Measurements from ENCODE around the gene DIS3L2. TPM values are rescaled to one million over a fixed set of nuclear protein-coding genes. Genes with fewer than 3 reads are reported as not detected.

The DIS3L2 gene
- total RNA-seq, 2 experiments from 2014 or later: 20.2 to 20.6 TPM

- DNase-seq (ENCODE audit: low spot score): no peak
- no peaks in the 10 kb centered on the region for H4K20me1 ChIP-seq (ENCODE audit: insufficient read depth, low read length)
- no peaks in the 10 kb centered on the region for H3K9me3 ChIP-seq (ENCODE audit: low read length)
- BruUV-seq (replicated peaks): no TSS peak
- TF ChIP-seq EZH2phosphoT487 (IDR thresholded peaks at IDR 0.05; ENCODE audit: borderline replicate concordance, low read depth, low read length) (no peak), CTCF (conservative IDR thresholded peaks at IDR 0.05; ENCODE audit: low read length) (no peak)
- intact Hi-C loops (cut with micrococcal nuclease; ENCODE audit: unreplicated experiment): no loop called here
- ChIA-PET CTCF (ENCODE audit: unreplicated experiment) (no interaction called here), POLR2A (no interaction called here)
- no peak overlapping the region for H3K4me2 ChIP-seq (ENCODE audit: low read length)
- H3K4me1 ChIP-seq (ENCODE audit: insufficient read depth, low read length, poor library complexity, severe bottlenecking): peaks cover 9% of the 10 kb centered on the region
- H3K36me3 ChIP-seq (ENCODE audit: insufficient read depth, low read length): no peaks in the 10 kb centered on the region
- no peak overlapping the region for H2AFZ ChIP-seq (ENCODE audit: low read length)
- no peaks in the 10 kb centered on the region for H3K9me2 ChIP-seq (ENCODE audit: insufficient read depth, low read length)
- H3K79me2 ChIP-seq (ENCODE audit: insufficient read depth, low read depth, low read length): no peaks in the 10 kb centered on the region
- H3K4me3 ChIP-seq (ENCODE audit: low read depth, low read length, poor library complexity, severe bottlenecking): no peak overlapping the region
- no peak overlapping the region for H3K27ac ChIP-seq (ENCODE audit: low read depth, low read length, poor library complexity, severe bottlenecking)
These were observed 92.3 kb downstream of the DIS3L2 start for GRCh38 chr2:232053777-232054176.

GRCh38 chr2:232058063-232058877 lies 96.8 kb downstream of the DIS3L2 start:
- no peak overlapping the region for H2AFZ ChIP-seq (ENCODE audit: low read length)
- no peaks in the 10 kb centered on the region for H3K9me3 ChIP-seq (ENCODE audit: low read length)
- no peak overlapping the region for H3K27ac ChIP-seq (ENCODE audit: low read depth, low read length, poor library complexity, severe bottlenecking)
- H4K20me1 ChIP-seq (ENCODE audit: insufficient read depth, low read length): no peaks in the 10 kb centered on the region
- TF ChIP-seq EZH2phosphoT487 (IDR thresholded peaks at IDR 0.05; ENCODE audit: borderline replicate concordance, low read depth, low read length) (no peak), CTCF (conservative IDR thresholded peaks at IDR 0.05; ENCODE audit: low read length) (no peak)
- no peaks in the 10 kb centered on the region for H3K9me2 ChIP-seq (ENCODE audit: insufficient read depth, low read length)
- ChIA-PET POLR2A (interaction anchor here (0.6 to 1.1 kb wide), 2 partner anchors 44 to 53 kb away, joined by 3 read pairs; no protein-coding TSS in a partner anchor), CTCF (ENCODE audit: unreplicated experiment) (no interaction called here)
- intact Hi-C loops (cut with micrococcal nuclease; ENCODE audit: unreplicated experiment): no loop called here
- no peaks in the 10 kb centered on the region for H3K4me1 ChIP-seq (ENCODE audit: insufficient read depth, low read length, poor library complexity, severe bottlenecking)
- BruUV-seq (replicated peaks): no TSS peak
- no peaks in the 10 kb centered on the region for H3K36me3 ChIP-seq (ENCODE audit: insufficient read depth, low read length)
- H3K4me3 ChIP-seq (ENCODE audit: low read depth, low read length, poor library complexity, severe bottlenecking): no peak overlapping the region
- H3K79me2 ChIP-seq (ENCODE audit: insufficient read depth, low read depth, low read length): no peaks in the 10 kb centered on the region
- no peak for DNase-seq (ENCODE audit: low spot score)
- no peak overlapping the region for H3K4me2 ChIP-seq (ENCODE audit: low read length)

- Histone ChIP-seq H3K4me3 (ENCODE audit: low read depth, low read length, poor library complexity, severe bottlenecking) (no peak overlapping the region), H3K27ac (ENCODE audit: low read depth, low read length, poor library complexity, severe bottlenecking) (no peak overlapping the region), H3K4me2 (ENCODE audit: low read length) (no peak overlapping the region), H4K20me1 (ENCODE audit: insufficient read depth, low read length) (no peaks in the 10 kb centered on the region), H3K9me3 (ENCODE audit: low read length) (no peaks in the 10 kb centered on the region), H3K9me2 (ENCODE audit: insufficient read depth, low read length) (no peaks in the 10 kb centered on the region), H3K79me2 (ENCODE audit: insufficient read depth, low read depth, low read length) (no peaks in the 10 kb centered on the region), H3K36me3 (ENCODE audit: insufficient read depth, low read length) (no peaks in the 10 kb centered on the region), H3K4me1 (ENCODE audit: insufficient read depth, low read length, poor library complexity, severe bottlenecking) (no peaks in the 10 kb centered on the region), H2AFZ (ENCODE audit: low read length) (no peak overlapping the region)
- DNase-seq (ENCODE audit: low spot score): no peak
- POLR2A ChIA-PET: interaction anchor here (0.6 to 1.1 kb wide), 2 partner anchors 43 to 54 kb away, joined by 3 read pairs; no protein-coding TSS in a partner anchor
- TF ChIP-seq EZH2phosphoT487 (IDR thresholded peaks at IDR 0.05; ENCODE audit: borderline replicate concordance, low read depth, low read length) (no peak), CTCF (conservative IDR thresholded peaks at IDR 0.05; ENCODE audit: low read length) (no peak)
- no TSS peak for BruUV-seq (replicated peaks)
- intact Hi-C loops (cut with micrococcal nuclease; ENCODE audit: unreplicated experiment): no loop called here
- CTCF ChIA-PET (ENCODE audit: unreplicated experiment): no interaction called here
These were observed 97.4 kb downstream of the DIS3L2 start for GRCh38 chr2:232058931-232059330.

Measured in OCI-LY7 (cell line).